GM13977 (cell line): ENCODE results near the gene HP1BP3.

ENCODE experiments used
- DNase-seq: peaks from one replicate; pipeline ENCODE4 v3.0.0; 2012; ENCODE audit warnings: low spot score
- in situ Hi-C: fragments of 300-500 bp; cut with MboI; formaldehyde crosslinking; loops from one replicate; pipeline ENCODE4 v1.12.0; 2022; ENCODE audit warnings: low sequenced_read_pairs, low pct_unique_long_range_greater_than_20kb, mixed read lengths, inconsistent platforms; ENCODE audit not compliant: unreplicated experiment
- TF ChIP-seq, protein P1 (sequence below): IDR thresholded peaks from 2 replicates; pipeline ENCODE4 v1.5.1; 2012; ENCODE audit warnings: mild to moderate bottlenecking, control low read depth; ENCODE audit not compliant: insufficient read depth; ENCODE audit errors: extremely low read depth, missing control alignments

The HP1BP3 gene

DNA sequence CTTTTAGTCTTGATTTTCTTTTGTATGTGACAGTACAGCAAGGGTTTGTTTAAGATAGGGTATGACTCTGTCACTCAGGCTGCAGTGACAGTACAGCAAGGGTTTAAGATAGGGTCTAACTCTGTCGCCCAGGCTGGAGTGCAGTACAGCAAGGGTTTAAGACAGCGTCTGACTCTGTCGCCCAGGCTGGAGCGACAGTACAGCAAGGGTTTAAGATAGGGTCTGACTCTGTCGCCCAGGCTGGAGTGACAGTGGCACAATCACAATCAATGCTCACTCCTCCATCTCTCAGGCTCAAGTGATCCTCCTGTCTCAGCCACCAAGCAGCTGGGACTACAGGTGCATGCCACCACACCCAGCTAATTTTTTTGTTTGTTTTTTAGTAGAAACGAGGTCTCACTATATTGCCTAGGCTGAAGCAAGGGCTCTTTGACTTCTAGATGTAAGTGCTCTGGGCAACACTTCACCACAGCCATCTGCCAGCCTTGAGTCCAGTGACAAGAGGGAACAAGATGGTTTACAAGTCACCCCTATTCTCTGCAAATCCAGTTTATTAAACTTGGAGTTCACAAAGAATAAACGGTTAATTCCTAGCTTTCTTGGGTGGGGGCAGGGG, 53.6 kb downstream of the HP1BP3 start:
- DNase-seq: no peak
- TF ChIP-seq, protein P1, sequence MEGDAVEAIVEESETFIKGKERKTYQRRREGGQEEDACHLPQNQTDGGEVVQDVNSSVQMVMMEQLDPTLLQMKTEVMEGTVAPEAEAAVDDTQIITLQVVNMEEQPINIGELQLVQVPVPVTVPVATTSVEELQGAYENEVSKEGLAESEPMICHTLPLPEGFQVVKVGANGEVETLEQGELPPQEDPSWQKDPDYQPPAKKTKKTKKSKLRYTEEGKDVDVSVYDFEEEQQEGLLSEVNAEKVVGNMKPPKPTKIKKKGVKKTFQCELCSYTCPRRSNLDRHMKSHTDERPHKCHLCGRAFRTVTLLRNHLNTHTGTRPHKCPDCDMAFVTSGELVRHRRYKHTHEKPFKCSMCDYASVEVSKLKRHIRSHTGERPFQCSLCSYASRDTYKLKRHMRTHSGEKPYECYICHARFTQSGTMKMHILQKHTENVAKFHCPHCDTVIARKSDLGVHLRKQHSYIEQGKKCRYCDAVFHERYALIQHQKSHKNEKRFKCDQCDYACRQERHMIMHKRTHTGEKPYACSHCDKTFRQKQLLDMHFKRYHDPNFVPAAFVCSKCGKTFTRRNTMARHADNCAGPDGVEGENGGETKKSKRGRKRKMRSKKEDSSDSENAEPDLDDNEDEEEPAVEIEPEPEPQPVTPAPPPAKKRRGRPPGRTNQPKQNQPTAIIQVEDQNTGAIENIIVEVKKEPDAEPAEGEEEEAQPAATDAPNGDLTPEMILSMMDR: no peak
- in situ Hi-C loops: no loop called here

DNA sequence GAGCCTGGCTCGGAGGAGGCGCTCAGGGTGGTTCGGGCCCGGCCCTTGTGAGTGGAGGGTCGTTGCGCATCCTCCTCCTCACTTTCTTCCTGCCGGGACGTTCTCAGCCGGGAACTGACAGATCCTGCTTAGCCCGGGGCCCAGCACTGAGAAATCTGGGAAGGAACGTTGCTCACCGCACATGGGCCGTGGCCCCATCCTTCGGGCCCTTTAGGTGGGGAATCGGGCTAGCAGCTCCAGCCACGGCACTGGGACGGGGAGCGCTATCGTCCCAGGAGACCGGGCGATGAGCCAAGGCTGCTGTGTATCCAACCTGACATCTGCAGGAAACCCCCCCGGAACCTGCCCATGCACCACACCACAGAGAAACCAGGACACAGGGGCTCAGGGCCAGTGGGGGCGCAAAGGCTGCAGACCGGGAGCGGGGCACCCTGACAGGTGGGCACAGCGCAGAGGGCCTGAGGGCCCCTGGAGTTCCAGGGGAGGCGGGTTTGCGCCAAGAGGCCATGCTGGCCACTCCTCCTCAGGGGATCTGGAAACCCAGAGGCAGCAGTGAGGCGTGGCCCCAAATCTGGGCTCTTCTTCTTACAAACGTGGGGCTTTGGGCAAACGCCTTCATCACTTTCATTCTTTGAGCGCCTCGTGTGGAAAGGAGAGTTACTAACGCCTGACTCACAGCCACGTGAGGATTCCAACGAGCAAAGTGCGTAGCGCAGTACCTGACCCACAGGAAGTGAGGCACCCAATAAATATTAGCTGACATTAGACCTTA, 54.3 kb downstream of the HP1BP3 start, which contains the start of gene SH2D5:
TSS of gene SH2D5 (minus strand) at position 116 of the 772 bp plus-strand sequence. CDS start 4,659 bp downstream, outside the sequence.
- TF ChIP-seq, protein P1: peak; percentile 39
- in situ Hi-C loops: no loop called here
- peak; percentile 83 for DNase-seq

DNA sequence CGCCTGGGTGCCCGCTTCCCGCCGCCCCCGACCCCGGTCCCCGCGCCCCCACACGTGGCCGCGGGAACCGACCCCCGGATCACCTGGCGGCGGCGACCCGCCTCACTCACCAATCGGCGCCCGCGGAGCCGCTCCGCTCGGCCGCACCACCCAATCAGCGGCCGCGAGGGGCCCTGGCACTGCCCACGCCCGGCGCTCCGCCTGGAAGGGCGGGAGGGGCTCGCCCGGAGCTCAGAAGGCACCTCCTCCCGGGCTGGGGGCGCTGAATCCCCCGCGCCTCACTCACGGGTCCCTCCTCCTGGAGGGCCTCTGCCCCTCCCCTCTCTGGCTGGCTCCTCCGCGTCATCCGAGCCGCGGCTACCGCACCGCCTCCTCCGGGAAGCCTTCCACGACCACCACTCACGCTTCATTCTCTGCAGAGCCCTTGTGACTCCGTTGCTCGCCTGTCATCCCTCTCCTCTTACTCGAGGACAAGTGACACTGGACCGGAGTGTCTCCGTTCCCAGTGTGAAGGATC, 55.0 kb downstream of the HP1BP3 start:
- TF ChIP-seq, protein P1: no peak
- peak; percentile 88 for DNase-seq
- in situ Hi-C loops: no loop called here

DNA sequence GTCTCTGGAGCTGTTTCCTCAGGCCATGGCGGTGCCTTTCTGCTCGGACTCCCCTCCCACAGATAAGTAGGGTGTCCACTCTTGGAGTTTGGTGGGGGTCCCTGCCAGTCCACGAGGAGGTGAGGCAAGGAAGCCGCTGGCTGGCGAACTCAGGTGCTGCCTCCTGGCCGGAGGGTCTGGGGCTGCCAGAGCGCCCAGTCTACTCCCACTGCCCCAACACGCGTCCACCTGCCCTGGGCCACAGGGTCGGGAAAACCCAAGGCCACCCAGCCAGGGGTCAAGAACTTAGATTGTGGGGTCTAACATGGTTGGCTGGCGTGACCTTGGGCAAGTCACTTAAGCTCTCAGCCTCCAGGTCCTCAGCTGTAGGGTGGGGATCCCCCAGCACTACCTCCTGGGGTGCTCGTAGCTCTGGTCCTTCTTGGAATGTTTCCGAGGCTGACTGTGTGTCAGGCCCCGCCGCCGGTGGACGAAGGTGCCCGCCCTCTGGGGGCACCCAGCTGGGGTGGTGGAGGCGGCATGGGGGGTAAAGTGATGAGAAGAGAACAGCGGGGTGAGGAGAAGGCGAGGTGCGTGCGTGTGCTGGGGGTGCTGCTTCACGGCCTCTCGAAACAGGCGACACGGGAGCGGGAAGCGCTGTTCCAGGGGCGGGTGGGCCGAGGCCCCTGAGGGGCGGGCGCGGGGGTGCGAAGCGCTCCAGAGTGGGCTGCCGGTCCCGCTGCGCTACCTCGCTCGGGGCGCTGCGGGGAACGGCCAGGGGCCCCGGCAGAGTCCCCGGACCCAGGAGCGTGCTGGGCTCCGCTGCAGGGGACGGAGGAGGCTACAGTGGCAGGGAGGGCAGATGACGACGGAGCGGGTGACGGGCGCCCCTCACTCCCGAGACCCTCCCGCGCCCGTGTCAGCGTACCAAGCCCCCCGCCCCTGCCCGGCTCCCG, 55.8 kb downstream of the HP1BP3 start:
- DNase-seq: peak; percentile 65
- TF ChIP-seq, protein P1: no peak
- in situ Hi-C loops: no loop called here

DNA sequence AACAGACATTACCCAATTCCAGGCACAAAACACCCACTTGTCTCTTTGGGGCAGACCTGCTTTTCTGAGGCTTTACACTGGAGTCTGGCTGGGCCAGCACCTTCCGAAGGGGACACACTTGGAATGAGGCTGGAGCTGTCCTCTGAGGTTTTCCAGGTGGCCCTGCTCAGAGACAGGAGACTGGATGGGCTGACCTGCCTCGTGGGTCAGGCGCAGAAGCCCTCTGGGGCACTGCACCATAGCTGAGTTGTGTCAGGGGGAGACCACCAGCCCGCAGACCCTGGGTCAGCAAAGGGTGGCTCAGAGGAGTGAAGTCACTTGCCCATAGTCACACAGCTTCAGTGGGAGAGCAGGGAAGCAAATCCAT, 56.4 kb downstream of the HP1BP3 start:
- peak; percentile 19 for DNase-seq
- TF ChIP-seq, protein P1: no peak
- in situ Hi-C loops: no loop called here

DNA sequence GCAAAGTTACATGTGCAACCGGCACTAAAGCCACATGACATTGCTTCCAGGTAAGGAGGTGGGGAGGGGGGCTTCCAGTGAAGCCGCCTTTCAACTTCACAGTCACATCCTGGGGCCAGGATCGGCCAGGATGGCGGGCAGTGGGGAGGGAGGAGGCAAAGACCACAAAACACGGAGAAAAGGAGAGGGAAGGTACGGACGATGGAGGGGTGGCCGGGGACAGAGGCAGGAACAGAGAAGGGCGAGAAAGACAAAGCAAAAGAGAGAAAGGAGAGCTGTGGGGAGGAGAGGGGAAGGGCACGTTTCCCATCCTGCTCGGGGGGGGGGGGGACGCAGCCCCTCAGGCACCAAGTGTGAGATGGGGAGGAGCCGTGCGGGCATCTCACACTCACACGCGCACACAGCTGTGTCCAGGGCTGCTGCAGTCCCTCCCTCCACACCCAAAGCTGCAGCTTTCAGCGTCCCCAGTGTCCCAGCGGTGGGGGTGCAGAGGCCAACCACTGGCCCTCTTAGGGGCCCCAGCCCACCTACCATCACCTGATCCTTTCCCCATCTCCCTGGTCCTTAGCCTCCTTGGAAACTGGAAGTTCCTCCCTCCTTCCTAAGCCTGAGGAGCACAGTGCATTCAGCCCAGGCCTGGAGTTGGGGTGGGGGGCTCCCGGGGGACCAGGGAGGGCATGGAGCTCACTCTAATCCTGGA, 57.0 kb downstream of the HP1BP3 start:
- TF ChIP-seq, protein P1: no peak
- in situ Hi-C loops: no loop called here
- DNase-seq: peak; percentile 18
